Kidney epithelial cell (primary cell): ENCODE data around the gene H3-3A. TPM values are rescaled to one million over a fixed set of nuclear protein-coding genes. Genes with fewer than 3 reads are reported as not detected.

Experiments used
- DNase-seq: peaks from one replicate; pipeline ENCODE4 v3.0.0-alpha.2; 2010; ENCODE audit warnings: low read depth
- H3K27me3 ChIP-seq: 2 replicates; pipeline ENCODE4 v1.6.0; 2011; ENCODE audit warnings: low read length; ENCODE audit not compliant: control insufficient read depth, insufficient read depth
- H3K36me3 ChIP-seq: 2 replicates; pipeline ENCODE4 v1.5.1; 2011; ENCODE audit warnings: low read length; ENCODE audit not compliant: control insufficient read depth, insufficient read depth
- H3K4me3 ChIP-seq: 2 replicates; pipeline ENCODE4 v1.5.1; 2011; ENCODE audit warnings: low read depth, mild to moderate bottlenecking, control low read depth, low read length
- CTCF ChIP-seq: IDR thresholded peaks from 2 replicates; pipeline ENCODE4 v1.5.1; 2011; ENCODE audit warnings: mild to moderate bottlenecking, moderate library complexity, low read length, control low read depth, inconsistent platforms; ENCODE audit not compliant: insufficient read depth, poor library complexity, severe bottlenecking
- total RNA-seq: library from RNA; depleted of rRNA; stranded (reverse); fragments of >200 nt; gene quantifications from 2 replicates; pipeline ENCODE4 v1.2.3, GENCODE V29; 2015

H3-3A gene
- total RNA-seq, 1 donor from 2014 or later, result 353 TPM

GRCh38 chr1:226108935-226109828, 46.7 kb downstream of the H3-3A start:
- peak overlapping the region; percentile 47 for H3K4me3 ChIP-seq
- no peaks in the 10 kb centered on the region for H3K36me3 ChIP-seq
- TF ChIP-seq CTCF, result no peak
- no peak for DNase-seq
- no peaks in the 10 kb centered on the region for H3K27me3 ChIP-seq

GRCh38 chr1:226109829-226110248, 47.3 kb downstream of the H3-3A start:
- no peak for DNase-seq

GRCh38 chr1:226110249-226111097, 48.0 kb downstream of the H3-3A start:
- no peaks in the 10 kb centered on the region for H3K36me3 ChIP-seq
- H3K27me3 ChIP-seq, result no peaks in the 10 kb centered on the region
- DNase-seq, result no peak
- peak overlapping the region; percentile 51 for H3K4me3 ChIP-seq
- no peak for TF ChIP-seq CTCF

More at GRCh38 chr1:226109829-226110248, 47.3 kb downstream of the H3-3A start:
- Histone ChIP-seq H3K36me3 (no peaks in the 10 kb centered on the region), H3K27me3 (no peaks in the 10 kb centered on the region), H3K4me3 (peak overlapping the region; percentile 51)
- TF ChIP-seq CTCF, result no peak

GRCh38 chr1:226111098-226111882, 48.8 kb downstream of the H3-3A start:
- Histone ChIP-seq H3K4me3 (peak overlapping the region; percentile 51), H3K27me3 (no peaks in the 10 kb centered on the region), H3K36me3 (no peaks in the 10 kb centered on the region)
- no peak for TF ChIP-seq CTCF
- no peak for DNase-seq

GRCh38 chr1:226111883-226112261, 49.4 kb downstream of the H3-3A start:
- TF ChIP-seq CTCF, result no peak
- DNase-seq, result no peak
- no peak overlapping the region for H3K4me3 ChIP-seq

More at GRCh38 chr1:226111883-226112261, 49.4 kb downstream of the H3-3A start:
- Histone ChIP-seq H3K27me3 (no peaks in the 10 kb centered on the region), H3K36me3 (no peaks in the 10 kb centered on the region)
